Measurements from ENCODE around the gene HOXB8.

DNA sequence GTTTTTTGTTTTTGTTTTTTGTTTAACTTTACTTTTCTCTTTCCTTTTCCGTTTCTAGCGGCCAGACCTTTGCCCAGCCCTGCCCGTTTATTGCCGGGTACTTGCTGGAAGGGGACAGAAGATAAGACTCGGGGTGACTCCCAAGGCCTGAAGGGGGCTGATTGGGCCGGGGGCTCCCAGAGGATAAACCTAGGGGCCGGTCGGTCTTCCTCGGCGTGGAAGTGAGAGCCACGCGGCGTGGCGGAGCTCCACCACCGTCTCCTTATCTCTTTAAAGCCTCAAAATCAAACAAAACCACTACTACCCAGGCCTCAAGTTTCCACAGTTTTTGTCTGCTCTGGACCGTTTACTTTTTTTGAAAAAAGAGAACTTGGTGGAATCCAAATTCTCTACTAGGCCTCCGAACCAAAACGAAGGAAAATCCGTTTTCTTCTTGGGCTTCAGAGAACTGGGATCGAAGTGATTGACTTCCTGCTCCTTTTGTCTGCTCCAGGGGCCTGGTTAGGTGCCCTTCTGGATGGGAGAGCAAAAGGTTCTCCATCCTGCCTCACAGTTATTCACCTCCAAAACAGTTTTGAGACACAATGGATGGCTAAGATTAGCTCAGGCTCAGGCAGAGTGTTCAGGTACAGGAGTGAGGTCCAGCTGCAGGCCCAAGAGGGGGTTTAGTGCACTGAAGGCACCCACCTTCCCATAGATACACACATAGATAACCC is 19.6 kb upstream of the HOXB8 start:
- no peak for TF ChIP-seq EZH2 (IDR thresholded peaks at IDR 0.05)
- TF ChIP-seq POLR2AphosphoS5 (IDR thresholded peaks at IDR 0.05; ENCODE audit: borderline replicate concordance, low read depth, low read length), result no peak
- no peak for TF ChIP-seq FOXP2 (optimal IDR thresholded peaks at IDR 0.05; ENCODE audit: control extremely low read depth, extremely low read length, insufficient read depth)
